Right atrium auricular region (tissue), 2 donors: ENCODE results near the gene DOK6. TPM values are rescaled to one million over a fixed set of nuclear protein-coding genes. Genes with fewer than 3 reads are reported as not detected.

Experiments
- DNase-seq: peaks from one replicate; pipeline ENCODE4 v3.0.0-alpha.2; 2019; ENCODE audit warnings: low spot score
- H3K27ac ChIP-seq, 2 donors: fragments of 200-600 bp; sonication (generic); 1 replicate in 1 of 2; 2 replicates in 1 of 2; pipeline ENCODE4 v1.5.1; 2016 to 2019
- H3K27me3 ChIP-seq, 2 donors: fragments of 200-600 bp; sonication (generic); one replicate each; pipeline versions ENCODE4 v1.5.1 to v1.6.0; 2017 to 2019
- H3K36me3 ChIP-seq: fragments of 200-600 bp; sonication (generic); one replicate; pipeline ENCODE4 v1.5.1; 2016
- H3K4me1 ChIP-seq, 2 donors: fragments of 200-600 bp; sonication (generic); one replicate each; pipeline versions ENCODE4 v1.5.1 to v1.6.0; 2017 to 2019
- H3K4me3 ChIP-seq, 2 donors: fragments of 200-600 bp; sonication (generic); 1 replicate in 1 of 2; 2 replicates in 1 of 2; pipeline ENCODE4 v1.5.1; 2017 to 2019; ENCODE audit warnings: mild to moderate bottlenecking in 1 of 2, moderate library complexity in 1 of 2
- H3K9me3 ChIP-seq, 2 donors: fragments of 200-600 bp; sonication (generic); one replicate each; pipeline ENCODE4 v1.5.1; 2019
- CTCF ChIP-seq, 2 donors: fragments of 200-600 bp; sonication (generic); IDR thresholded peaks; one replicate each; pipeline ENCODE4 v1.5.1; 2019; ENCODE audit warnings: antibody characterized with exemption in 2 of 2
- total RNA-seq, 2 donors: library from RNA; depleted of rRNA; stranded (reverse); fragments of >200 nt; gene quantifications; one replicate each; pipeline ENCODE4 v1.1.0, GENCODE V29; 2016

Gene DOK6
- total RNA-seq, 2 donors from 2014 or later: 2.0 to 5.7 TPM

- Histone ChIP-seq H3K27ac (no peak overlapping the region), H3K4me1 (no peaks in the 10 kb centered on the region), H3K4me3 (no peak overlapping the region), H3K36me3 (no peaks in the 10 kb centered on the region), H3K9me3 (no peaks in the 10 kb centered on the region), H3K27me3 (no peaks in the 10 kb centered on the region)
- no peak for TF ChIP-seq CTCF (IDR thresholded peaks at IDR 0.05)
- no peak for DNase-seq
These were observed 138.7 kb downstream of the DOK6 start for GRCh38 chr18:69539404-69539803.

- no peak for DNase-seq
- H3K9me3 ChIP-seq: no peaks in the 10 kb centered on the region
- H3K27ac ChIP-seq: no peak overlapping the region
- no peaks in the 10 kb centered on the region for H3K36me3 ChIP-seq
- no peak overlapping the region for H3K4me3 ChIP-seq
- H3K4me1 ChIP-seq: no peaks in the 10 kb centered on the region
- no peaks in the 10 kb centered on the region for H3K27me3 ChIP-seq
- no peak for TF ChIP-seq CTCF (IDR thresholded peaks at IDR 0.05)
These were observed 155.5 kb downstream of the DOK6 start for GRCh38 chr18:69556228-69556627.

GRCh38 chr18:69557282-69557681 is 156.6 kb downstream of the DOK6 start:
- H3K4me1 ChIP-seq: no peaks in the 10 kb centered on the region
- H3K36me3 ChIP-seq: no peaks in the 10 kb centered on the region
- H3K27ac ChIP-seq: no peak overlapping the region
- H3K4me3 ChIP-seq: no peak overlapping the region
- DNase-seq: no peak
- TF ChIP-seq CTCF (IDR thresholded peaks at IDR 0.05): no peak
- no peaks in the 10 kb centered on the region for H3K9me3 ChIP-seq
- no peaks in the 10 kb centered on the region for H3K27me3 ChIP-seq

GRCh38 chr18:69558052-69558451 is 157.4 kb downstream of the DOK6 start:
- no peaks in the 10 kb centered on the region for H3K27me3 ChIP-seq
- no peak overlapping the region for H3K27ac ChIP-seq
- no peak for DNase-seq
- H3K4me3 ChIP-seq: no peak overlapping the region
- no peak for TF ChIP-seq CTCF (IDR thresholded peaks at IDR 0.05)
- no peaks in the 10 kb centered on the region for H3K4me1 ChIP-seq
- no peaks in the 10 kb centered on the region for H3K36me3 ChIP-seq
- no peaks in the 10 kb centered on the region for H3K9me3 ChIP-seq

- Histone ChIP-seq H3K27ac (no peak overlapping the region), H3K4me1 (no peaks in the 10 kb centered on the region), H3K36me3 (no peaks in the 10 kb centered on the region), H3K27me3 (no peaks in the 10 kb centered on the region), H3K9me3 (no peaks in the 10 kb centered on the region), H3K4me3 (no peak overlapping the region)
- DNase-seq: no peak
- TF ChIP-seq CTCF (IDR thresholded peaks at IDR 0.05): no peak
These were observed 158.9 kb downstream of the DOK6 start for GRCh38 chr18:69559604-69560003.

GRCh38 chr18:69564602-69565001 is 163.9 kb downstream of the DOK6 start:
- TF ChIP-seq CTCF (IDR thresholded peaks at IDR 0.05): no peak

More at GRCh38 chr18:69564602-69565001, 163.9 kb downstream of the DOK6 start:
- Histone ChIP-seq H3K36me3 (no peaks in the 10 kb centered on the region), H3K4me3 (no peak overlapping the region), H3K27ac (no peak overlapping the region), H3K4me1 (no peaks in the 10 kb centered on the region), H3K27me3 (no peaks in the 10 kb centered on the region), H3K9me3 (no peaks in the 10 kb centered on the region)
- no peak for DNase-seq
